CD4-positive, alpha-beta T cell treated with Interleukin-15 for 4 hours (primary cell): Measurements from ENCODE around the gene MOGAT3.

Experiments used
- DNase-seq: peaks from one replicate; pipeline ENCODE4 v3.0.0-alpha.2; 2020; ENCODE audit warnings: low spot score

The MOGAT3 gene

DNA sequence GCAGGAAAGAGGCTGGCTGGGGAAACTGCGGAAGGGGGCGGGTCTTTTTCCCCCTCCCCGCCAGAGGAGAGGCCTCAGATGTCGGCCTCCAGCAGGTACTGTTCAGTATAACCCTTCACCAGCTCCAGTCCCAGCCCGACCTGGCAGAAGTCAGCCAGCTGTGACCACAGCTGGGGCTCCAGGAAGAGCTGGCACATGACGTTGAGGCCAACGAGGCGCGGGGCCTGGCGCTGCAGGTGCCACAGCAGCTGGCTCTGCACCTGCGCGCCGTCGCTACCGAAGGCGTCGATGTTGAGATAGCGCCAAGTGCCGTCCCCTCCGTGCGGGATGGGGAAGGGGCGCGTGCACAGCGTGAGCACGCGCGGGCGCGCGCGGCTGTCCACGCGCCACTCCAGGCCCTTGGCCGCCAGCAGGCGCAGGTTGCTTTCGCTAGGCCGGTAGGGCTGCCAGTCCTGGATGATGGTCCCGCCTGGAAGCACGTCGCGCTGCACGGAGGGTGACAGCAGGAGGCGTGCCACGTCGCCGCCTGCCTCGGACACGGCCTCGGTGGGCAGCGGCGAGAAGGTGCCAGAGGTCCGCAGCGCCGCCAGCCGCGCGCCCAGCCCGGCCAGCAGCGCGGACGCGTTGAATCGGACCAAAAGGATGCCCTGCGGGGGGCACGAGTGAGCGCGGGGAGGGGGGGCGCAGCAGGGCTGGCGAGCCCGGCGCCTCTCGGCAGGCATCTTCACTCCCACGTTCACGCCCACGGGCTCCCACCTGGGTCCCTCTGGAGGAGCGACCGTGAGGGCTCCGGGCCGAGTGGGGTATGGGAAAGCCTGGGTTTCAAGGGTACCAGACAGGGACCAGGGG is 28.6 kb downstream of the MOGAT3 start:
- no peak for DNase-seq

DNA sequence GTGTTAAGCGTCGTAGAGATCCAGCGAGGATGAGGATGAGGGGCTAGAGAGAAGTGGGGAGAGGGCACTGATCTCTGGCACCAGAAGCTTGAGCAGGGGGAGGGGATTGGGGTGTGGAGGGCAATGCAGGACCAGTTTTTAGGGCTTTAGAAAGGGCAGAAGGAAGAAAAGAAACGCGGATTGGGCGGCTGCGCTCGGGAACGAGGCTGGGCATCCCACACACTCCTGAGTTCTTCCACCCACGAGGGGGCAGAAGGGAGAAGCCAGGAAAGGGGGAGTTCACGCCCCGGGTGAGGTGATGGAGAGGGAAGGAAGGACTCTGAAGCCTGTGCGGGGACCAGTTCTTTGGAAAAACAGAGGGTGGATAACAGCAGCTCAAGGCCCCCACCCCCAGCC is 29.4 kb downstream of the MOGAT3 start:
- no peak for DNase-seq

DNA sequence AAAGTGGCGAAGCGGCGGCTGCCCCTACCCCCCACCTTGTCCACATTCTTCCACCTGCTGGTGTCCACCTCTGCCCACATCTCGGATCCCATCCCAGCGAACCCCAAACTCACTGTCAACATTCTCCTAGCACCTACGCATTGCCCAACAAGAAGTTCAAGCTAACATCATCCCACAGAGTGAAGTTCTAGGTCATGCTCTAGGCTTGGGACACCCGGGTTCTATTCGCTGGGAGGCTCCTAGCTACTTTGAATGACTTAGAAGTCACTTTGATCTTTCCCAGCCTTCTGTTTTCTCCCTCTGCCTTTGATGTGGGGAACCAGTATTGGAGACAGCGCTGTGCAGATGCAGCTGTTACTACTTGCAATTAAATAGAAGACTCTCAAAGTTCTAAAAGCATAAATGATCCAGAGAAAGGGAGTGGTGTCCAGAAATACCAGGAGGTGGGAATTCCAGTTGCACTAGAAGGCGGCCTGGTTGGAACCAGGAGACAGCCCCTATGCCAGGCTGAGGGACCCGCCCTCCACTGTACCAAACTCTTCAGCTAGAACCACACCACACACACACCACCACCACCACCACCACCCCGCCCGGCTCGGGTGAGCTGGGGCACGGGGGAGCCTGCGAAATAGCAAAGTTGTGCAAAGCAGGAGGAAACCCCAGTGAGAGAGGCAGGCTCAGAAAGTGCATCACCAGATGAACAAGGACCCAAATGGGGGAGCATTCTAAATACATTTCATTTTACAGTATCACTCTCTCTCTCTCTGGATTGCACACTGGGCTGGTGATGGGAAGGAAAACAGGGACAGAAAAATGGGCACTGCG is 30.0 kb downstream of the MOGAT3 start:
- no peak for DNase-seq

DNA sequence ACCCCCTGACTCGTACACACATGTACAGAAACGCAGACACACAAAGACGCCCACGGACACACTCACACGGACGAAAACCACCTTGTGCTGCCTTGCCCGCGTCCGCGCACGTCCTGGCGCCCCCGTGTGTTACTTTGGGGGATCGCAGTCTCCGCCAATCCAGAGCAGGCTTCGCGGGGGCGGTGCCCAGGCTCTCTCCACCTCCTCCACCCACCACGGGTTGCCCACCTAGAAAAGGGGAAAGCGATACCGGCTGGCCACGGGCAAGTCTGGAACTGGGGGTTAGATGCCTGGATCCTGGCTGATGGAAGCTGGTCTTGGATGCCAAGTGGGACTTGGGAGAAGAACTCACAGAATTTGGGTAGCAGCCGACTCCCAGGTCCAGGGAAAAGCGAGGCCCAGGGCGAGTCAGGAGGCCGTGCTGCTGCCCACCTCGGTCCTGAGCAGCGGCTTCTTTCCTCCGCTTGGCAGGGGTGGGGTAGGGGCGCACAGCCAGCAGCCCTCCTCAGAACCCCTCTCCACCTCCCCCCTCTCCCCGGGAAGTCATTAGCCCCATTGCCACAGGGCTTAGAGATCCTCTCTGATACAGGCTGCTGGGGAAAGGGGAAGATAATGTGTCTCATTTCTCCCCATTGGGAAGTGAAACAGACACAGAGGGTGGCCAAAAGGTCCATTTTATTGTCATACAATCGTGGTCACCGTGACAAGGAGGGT is 30.8 kb downstream of the MOGAT3 start:
- DNase-seq = peak; percentile 80

DNA sequence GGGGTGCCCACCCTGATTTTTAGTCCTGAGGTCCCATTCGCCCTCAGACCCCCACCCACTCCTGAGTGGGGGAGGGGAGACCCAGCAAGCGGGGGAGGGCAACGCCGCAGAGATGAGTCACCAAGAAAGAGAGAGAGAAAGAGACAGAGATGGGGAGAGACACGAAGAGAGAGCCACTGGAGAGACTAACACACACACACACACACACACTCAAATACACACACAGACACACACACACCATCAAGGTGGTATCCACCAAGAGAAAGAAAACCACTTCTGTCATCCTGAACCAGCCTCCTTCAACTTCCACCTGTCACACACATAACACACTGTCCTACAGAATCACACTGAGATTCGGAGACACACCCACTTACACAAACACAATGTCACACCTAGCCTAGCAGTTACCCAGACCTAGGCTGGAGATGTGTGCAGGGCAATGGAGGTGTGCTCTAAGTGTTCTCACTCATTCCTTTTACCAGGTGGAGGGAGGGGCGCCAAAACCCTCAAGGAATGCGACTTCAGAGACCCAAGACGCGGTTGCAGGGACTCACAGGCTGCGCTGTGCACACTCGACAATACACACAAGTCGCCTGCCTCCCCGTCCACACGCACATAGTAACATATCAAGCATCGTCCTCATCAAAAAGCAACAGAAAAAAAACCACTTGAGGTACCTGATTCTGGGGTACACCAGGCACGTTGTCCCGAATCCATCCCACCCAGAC is 31.6 kb downstream of the MOGAT3 start:
- no peak for DNase-seq

DNA sequence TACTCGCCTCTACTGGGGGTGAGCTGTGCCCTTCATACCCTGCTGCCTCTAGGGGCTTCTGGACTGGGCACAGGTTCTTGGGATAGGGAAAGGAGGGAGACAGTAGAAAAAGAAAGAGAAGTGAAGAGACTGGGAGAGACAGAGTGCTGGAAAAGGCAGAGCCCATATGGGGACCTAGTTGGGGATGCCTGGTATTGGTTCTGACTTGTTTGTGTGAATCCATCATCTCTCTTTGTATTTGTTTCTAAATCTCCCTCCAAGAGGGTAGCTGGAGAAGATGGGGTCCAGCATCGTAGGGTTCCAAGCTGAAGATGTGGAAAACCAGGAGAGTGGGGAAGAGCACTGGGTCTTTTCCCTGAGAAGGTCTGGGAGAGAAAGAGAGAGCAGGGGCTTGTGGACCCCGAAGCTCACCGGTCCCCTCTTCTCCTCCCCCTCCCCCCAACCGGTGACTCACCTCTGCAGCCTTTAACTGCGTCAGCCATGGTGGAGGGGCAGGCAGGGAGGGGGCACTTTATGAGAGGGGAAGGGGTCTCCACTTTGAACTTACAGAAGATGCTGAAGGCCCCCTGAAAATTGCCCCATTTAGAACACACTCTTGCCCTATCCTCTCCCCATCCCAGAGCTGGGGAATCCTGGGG is 32.3 kb downstream of the MOGAT3 start:
- no peak for DNase-seq

DNA sequence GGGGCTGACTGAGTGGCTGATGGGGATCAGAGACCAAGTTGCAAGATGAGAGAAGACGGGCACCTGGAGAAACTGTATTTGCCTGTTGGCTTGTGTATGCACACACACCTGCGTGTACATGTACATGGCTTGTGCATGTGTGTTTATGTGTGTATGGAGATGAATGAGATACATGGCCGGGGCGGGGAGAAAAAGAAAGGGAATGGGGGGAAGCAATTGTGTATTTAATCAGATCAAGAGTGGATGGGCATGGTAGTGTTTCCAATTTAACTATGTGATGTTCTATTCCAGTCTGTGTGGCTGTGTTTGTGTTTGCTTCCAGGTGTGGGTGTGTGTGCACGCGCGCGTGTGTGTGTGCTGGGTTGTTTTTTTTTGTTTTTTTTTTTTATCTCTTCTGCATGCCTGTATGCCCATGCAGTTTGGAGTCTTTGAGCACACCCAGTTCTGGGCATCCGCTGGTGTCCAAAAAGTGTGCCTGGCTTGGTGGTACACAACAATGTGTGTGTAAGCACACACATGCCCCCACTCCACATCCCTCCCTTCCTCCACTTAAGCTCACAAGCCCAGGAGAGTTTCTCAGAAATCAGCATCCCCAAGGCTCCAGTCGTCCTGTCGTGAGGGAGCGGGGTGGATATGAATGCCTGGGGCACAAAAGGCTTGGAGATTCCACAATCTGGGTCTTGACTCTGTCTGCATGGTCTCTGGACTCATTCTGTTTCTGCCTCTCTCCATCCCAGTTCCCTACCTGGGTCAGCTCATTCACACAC is 33.0 kb downstream of the MOGAT3 start:
- DNase-seq = no peak

DNA sequence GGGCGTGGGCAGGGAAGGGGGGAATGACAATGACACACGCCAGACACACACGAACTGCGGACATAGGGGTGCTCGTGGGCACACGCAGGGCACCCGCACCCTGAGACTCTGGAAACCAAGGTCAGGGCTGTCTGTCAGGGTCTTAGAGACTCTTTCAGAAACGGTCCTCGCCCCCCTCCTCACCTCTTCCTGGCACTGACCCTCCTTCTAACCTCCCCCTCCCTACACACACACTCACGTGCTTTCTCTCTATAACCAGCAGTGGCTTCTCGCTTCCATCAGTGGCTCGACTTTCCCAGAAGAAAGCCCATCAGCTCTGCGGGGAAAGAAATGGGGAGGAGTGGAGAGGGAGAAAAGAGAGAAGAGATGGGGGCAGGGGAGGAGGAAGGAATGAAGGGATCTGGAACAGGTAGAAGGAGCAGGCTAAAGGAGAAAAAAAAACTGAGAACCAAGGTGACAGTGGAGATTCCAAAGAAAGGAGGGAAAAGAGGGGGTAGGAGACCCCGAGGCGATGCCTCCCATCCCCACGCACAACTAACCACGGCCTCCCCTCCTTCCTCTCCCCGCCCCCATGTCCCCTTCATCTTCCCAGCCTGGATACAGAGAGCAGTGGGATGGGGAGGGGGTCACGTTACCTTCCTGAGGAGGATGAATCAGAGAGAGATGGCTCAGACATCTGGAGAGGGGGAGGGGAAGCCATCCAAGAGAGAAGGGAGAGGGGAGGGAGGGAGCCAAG is 33.8 kb downstream of the MOGAT3 start:
- DNase-seq = no peak

DNA sequence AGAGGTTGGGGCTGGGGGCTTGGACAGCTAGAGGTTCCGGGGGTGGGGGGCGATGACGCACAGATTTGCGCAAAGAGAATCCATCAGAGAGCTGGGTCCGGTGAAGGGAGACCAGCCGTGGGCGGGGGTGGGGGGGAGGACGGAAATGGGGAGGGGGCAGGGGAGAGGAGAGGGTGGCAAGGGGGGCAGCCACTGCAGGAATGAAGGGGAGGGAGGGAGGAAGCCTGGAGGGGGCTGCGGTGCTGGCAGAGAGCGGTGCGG is 34.3 kb downstream of the MOGAT3 start:
- no peak for DNase-seq

DNA sequence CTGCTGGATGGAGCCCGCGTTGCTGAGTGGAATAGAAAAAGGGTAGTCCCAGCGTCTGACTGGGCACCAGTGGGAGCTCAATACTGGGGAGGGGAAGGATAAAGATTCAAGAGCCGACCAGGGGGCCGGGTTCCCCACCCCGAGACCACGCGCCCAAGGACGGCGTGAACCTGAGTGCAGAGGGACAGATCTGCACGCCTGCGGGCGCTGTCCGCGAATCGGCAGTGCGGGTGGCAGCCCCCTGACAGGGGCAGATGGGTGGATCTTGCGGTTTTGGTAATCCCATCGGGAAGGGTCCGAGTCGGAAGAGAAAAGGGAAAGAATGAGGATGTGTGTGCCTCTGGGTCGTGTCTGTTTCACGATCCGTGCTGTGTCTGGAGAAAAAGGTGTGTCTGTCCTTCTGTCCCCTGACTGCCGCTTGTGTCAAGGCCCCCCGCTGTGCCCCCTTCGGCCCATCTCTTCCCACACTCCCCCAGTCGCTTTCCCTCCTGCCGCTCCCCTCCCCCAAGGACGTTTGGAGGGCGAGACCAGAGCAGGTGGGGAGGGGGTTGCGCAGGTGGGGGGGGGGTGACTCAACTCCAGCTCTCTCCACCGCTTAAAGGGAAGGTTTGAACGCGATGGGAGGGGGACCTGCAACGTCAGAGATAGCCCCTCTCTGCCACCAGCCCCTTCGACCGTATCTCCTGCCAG is 34.7 kb downstream of the MOGAT3 start:
- no peak for DNase-seq

DNA sequence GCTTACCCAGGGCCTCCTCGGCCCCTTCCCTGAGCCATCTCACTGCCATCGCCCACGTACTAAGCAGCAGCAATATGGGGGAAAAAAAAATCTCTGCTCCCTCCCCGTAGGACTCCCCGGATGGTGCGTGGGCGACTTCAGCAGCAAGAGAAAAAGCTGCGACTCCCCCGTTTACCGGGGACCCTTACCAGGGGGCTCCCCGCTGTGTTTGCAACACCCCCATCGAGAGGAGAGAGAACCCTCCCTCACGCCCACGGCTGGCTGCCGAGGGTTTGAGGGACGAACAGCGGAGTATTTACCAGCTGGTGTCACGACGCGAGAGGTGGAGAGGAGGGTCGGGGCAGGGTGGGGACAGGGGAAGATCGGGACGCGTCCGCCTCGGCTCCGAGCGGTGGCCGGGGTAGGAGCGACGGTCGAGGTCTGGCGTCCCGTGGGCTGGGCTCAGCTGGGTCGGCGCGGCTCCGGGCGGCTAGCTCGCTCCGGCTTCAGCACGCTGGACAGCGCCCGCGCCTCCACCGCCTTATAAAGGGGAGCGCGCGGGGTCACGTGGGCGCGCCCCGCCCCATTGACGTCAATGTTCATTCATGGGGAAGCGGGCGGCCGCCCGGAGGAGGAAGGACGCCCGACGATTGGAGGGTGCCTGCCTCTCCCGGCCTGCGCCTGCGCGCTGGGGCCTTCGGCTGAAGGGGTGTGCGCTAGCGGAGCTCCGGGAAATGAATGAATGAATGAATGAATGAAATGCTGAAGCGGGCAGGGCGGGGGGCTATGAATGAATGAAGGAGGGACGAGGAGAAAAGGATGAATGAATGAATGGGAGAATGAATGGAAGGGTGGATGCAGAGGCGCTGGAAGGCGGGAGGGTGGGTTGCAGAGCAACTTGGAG is 35.5 kb downstream of the MOGAT3 start, which contains the start of gene VGF:
TSS of gene VGF (minus strand) at position 495 of the 883 bp plus-strand sequence. CDS start 726 bp downstream, outside the sequence.
- DNase-seq = peak; percentile 89

DNA sequence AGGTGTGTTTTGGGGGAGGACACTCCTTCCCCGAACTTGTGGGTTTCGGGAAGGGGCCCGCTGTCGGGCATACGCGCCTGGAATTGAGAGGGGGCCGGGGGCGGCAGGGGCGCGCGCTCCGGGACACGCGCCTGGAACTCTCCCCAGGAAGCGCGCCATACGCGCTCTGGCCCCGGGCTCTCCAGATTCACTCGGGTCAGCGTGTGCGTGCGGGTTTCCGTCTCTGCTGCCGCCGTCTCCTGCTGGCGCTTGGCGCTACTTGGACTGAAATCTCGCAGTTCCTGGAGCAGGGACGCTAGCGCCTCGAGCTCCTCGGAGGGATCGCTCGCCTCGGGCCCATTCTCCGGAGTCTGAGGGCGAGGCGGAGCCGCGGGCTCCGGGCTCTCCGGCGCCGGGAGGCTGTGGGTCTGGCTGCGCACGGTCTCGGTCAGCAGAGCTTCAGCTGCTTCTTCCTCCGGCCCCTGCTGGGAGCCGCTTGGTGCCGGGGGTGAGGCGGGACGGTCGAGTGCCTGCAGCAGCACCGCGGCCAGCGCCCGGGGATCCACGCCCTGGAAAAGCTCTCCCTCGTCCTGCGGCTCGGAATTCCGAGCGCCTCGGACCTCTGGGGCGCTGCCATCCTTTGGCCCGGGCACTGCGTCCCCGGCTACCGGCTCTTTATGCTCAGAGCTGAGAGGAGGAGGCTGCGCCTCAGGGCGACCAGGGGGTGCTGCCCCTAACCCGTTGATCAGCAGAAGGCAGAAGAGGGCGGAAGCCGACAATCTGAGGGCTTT is 36.6 kb downstream of the MOGAT3 start:
- no peak for DNase-seq

DNA sequence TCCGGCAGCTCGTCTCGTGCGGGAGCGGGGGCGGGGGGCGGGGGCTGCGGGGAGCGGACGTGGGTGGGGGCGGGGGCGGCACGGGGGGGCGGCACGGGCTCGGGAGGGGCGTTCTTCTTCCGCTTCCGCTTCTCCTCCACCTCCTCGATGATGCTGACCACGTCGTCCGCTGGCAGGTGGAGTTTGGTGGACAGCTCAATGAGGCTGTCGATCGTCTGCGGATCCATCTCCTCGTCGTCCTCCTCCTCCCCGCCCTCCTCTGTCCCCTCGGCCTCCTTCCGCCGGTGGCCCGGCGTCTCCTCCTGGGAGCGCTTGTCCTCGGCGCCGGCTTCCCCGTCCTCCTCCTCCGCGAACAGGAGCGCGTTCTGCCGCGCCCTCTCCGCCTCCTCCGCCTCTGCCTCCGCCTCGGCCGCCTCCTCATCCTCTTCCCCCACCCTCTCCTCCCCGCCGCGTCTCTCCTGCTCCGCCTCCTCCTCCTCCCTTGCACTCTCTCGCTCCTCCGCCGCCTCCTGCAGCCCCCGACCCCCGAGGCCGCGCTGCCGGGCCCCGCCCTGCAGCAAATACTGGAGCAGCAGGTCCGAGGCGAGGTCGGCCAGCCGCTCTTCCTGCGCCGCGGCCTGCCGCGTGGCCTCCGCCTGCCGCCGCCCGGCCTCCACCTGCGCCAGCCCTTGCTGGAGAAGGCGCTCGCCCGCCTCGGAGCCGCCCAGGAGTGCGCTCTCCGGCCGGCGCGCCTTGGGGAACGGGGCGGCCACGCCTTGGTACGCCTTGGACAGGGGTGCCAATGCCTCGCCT is 37.4 kb downstream of the MOGAT3 start:
- DNase-seq = no peak

DNA sequence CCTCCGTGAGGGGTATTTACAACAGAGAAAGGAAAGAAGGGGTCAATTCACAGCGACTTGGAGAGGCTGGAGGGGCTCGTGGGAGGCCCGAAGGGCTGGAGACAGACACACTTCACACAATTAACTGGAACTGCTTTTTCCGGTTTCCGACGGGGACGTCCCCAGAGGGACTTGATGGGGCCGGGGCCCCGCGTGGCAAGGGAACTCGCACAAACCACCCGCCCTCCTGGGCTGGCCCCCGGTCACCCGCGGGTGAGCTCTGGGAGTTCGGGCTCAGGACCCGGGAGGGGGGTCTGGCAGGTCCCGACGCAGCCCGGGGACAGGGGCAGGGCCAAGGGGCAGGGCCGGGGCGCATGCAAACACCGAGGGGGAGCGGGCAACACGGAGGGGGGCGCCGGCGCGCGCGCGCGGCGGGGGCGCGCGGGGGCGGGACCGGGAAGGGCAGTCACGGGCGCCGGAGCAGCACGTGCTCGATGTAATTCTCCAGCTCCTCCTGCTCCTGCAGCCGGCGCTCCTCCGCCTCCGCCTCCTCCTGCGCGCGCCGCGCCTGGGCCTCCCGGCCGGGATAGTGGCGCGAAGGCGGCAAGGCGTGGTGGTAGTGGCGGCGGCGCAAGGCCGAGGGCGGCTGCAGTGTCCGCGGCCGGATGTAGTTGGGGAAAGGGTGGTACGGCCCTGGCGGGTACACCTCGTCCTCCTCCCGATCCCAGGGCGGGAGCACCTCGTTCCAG is 38.1 kb downstream of the MOGAT3 start:
- DNase-seq = no peak

DNA sequence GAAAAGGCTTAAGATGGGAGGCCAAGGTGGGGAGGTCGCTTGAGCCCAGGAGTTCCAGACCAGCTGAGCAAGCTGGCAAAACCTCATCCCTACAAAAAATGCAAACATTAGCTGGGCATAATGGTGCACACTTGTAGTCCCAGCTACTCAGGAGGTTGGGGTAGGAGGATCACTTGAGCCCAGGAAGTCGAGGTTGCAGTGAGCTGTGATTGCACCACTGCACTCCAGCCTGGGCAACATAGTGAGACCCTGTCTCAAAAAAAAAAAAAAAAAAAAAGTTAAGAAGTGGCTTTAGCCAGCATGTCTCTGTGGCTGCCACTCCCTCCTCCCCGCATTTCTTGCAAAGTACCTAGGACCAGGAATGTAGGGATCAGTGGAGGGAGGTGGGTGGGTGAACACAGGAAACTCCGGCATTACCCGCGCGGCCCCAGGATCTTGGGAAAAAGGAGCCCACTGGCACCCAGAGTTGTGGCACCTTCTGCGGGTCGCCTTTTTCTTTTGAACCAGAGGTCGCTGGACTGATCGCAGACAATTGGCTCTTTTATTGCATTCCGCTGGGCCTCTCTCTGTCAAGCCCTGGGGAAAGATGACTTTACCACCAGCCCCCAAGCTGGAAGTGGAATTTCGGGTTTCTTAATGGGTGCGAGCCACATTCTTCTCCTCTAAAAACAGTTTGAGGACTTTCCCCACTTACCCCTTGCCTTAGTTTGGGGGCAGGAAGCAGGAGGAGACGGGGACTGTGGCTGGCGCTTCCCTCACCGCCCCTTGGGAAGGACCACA is 39.0 kb downstream of the MOGAT3 start:
- DNase-seq = no peak
